D721Med (cell line): ENCODE data around the gene ZSCAN5C.
"Not testable (repeated sequence)": the region's sequence is repeated elsewhere in the genome, so short reads cannot be mapped to it uniquely, and the experiment has no call there.

Source experiments
- DNase-seq: peaks from one replicate; pipeline ENCODE4 v3.0.0; 2011; ENCODE audit warnings: low spot score; ENCODE audit not compliant: insufficient read length
- FAIRE-seq: peaks from 2 replicates; lab custom pipeline; 2011; peaks lifted over from hg19 to GRCh38; lab: Jason Lieb, UNC
- CTCF ChIP-seq: IDR thresholded peaks from 2 replicates; pipeline ENCODE4 v1.5.1; 2012; ENCODE audit warnings: mild to moderate bottlenecking, control low read depth; ENCODE audit not compliant: insufficient read depth; ENCODE audit errors: missing control alignments

The ZSCAN5C gene

GRCh38 chr19:56218961-56219360 lies 16.9 kb downstream of the ZSCAN5C start:
- DNase-seq (no peak), FAIRE-seq (no peak)
- no peak for TF ChIP-seq CTCF

GRCh38 chr19:56221442-56221841 lies 19.4 kb downstream of the ZSCAN5C start:
- FAIRE-seq, DNase-seq: not testable (repeated sequence)

GRCh38 chr19:56221851-56222250 lies 19.8 kb downstream of the ZSCAN5C start:
- DNase-seq (no peak), FAIRE-seq (no peak)
- no peak for TF ChIP-seq CTCF

GRCh38 chr19:56222901-56223300 lies 20.8 kb downstream of the ZSCAN5C start:
- FAIRE-seq (no peak), DNase-seq (no peak)
- no peak for TF ChIP-seq CTCF

GRCh38 chr19:56223481-56223880 lies 21.4 kb downstream of the ZSCAN5C start:
- no peak for TF ChIP-seq CTCF
- no peak for DNase-seq
- FAIRE-seq, result no peak

GRCh38 chr19:56245121-56245740 lies 43.2 kb downstream of the ZSCAN5C start:
- FAIRE-seq (no peak), DNase-seq (no peak)
- no peak for TF ChIP-seq CTCF

- not testable (repeated sequence) for FAIRE-seq, DNase-seq
These were observed 43.7 kb downstream of the ZSCAN5C start for GRCh38 chr19:56245764-56246163.

GRCh38 chr19:56248736-56249338 lies 46.8 kb downstream of the ZSCAN5C start:
- FAIRE-seq, DNase-seq: not testable (repeated sequence)
